HepG2 (cell line): ENCODE data around the gene NEU1. TPM values are rescaled to one million over a fixed set of nuclear protein-coding genes. Genes with fewer than 3 reads are reported as not detected.

Experiments used
- ATAC-seq: fragments of 200-7000 bp; cut with Tn5 transposase; 3 replicates; pipeline ENCODE4 v1.9.1; 2020; ENCODE audit warnings: mild to moderate bottlenecking, moderate library complexity
- BruUV-seq: library from RNA; stranded (reverse); fragments of 400-500 nt; replicated peaks from 2 replicates; lab custom pipeline; 2021; lab: Mats Ljungman, UMichigan
- CTCF ChIA-PET: fragments of 300-600 bp; formaldehyde crosslinking; extraction: SDS; loops from one replicate; lab custom pipeline; 2021; ENCODE audit warnings: low total read pairs, inconsistent platforms, low intra/inter-chr PET ratio; lab: Yijun Ruan, JAX
- POLR2A ChIA-PET: fragments of 350-600 bp; sonication (Branson Sonifier 250); formaldehyde crosslinking; loops from one replicate; lab custom pipeline; 2020; ENCODE audit warnings: antibody characterized with exemption, inconsistent platforms; lab: Yijun Ruan, JAX
- DNase-seq: peaks from one replicate; pipeline ENCODE4 v3.0.0-alpha.2; 2015; ENCODE audit warnings: low spot score
- FAIRE-seq: peaks from 3 replicates; lab custom pipeline; 2011; peaks lifted over from hg19 to GRCh38; lab: Jason Lieb, UNC
- H2AFZ ChIP-seq: one replicate; pipeline ENCODE4 v1.6.1; 2011; ENCODE audit warnings: low read length, inconsistent platforms
- H3K27ac ChIP-seq: fragments of 300-600 bp; 3 replicates; pipeline ENCODE4 v1.8.0; 2011; ENCODE audit warnings: mixed run types, mild to moderate bottlenecking, mixed read lengths, low read length, inconsistent platforms; ENCODE audit not compliant: insufficient read depth; ENCODE audit errors: extremely low read length
- H3K27me3 ChIP-seq, 2 experiments: fragments of 200-600 bp in 1 of 2; 2 replicates in 1 of 2; 3 replicates in 1 of 2; pipeline versions ENCODE4 v1.6.0 to v1.8.0; 2011; ENCODE audit warnings: low read length in 2 of 2, mild to moderate bottlenecking in 2 of 2, moderate library complexity in 2 of 2, inconsistent platforms in 1 of 2; ENCODE audit not compliant: insufficient read depth in 2 of 2, control insufficient read depth in 1 of 2
- H3K36me3 ChIP-seq, 2 experiments: fragments of 200-600 bp in 1 of 2; replicated peaks in 1 of 2; 2 replicates in 1 of 2; 3 replicates in 1 of 2; pipeline versions ENCODE4 v1.5.1 to v1.8.0; 2011; ENCODE audit warnings: low read length in 2 of 2, inconsistent platforms in 1 of 2; ENCODE audit not compliant: insufficient read depth in 2 of 2, control insufficient read depth in 1 of 2
- H3K4me1 ChIP-seq: 2 replicates; pipeline ENCODE4 v1.5.1; 2012; ENCODE audit warnings: low read length, inconsistent platforms; ENCODE audit not compliant: insufficient read depth
- H3K4me2 ChIP-seq: 2 replicates; pipeline ENCODE4 v1.6.0; 2011; ENCODE audit warnings: low read depth, low read length, inconsistent platforms
- H3K4me3 ChIP-seq, 3 experiments: fragments of 200-600 bp in 1 of 3; sonication (generic), shearing (Covaris generic) in 1 of 3; replicated peaks in 1 of 3; 2 replicates each; pipeline ENCODE4 v1.5.1; 2011 to 2016; ENCODE audit warnings: low read length in 3 of 3, inconsistent platforms in 2 of 3, low read depth in 2 of 3, mild to moderate bottlenecking in 2 of 3, control low read depth in 1 of 3, mixed read lengths in 1 of 3; ENCODE audit not compliant: insufficient read depth in 1 of 3
- H3K79me2 ChIP-seq: one replicate; pipeline ENCODE4 v1.6.1; 2011; ENCODE audit warnings: low read length, inconsistent platforms; ENCODE audit not compliant: insufficient read depth
- H3K9ac ChIP-seq: 2 replicates; pipeline ENCODE4 v1.6.0; 2011; ENCODE audit warnings: mild to moderate bottlenecking, low read depth, low read length, inconsistent platforms; ENCODE audit not compliant: insufficient read depth
- H3K9me3 ChIP-seq: 2 replicates; pipeline ENCODE4 v1.5.1; 2012; ENCODE audit warnings: mild to moderate bottlenecking, low read length
- H4K20me1 ChIP-seq: 2 replicates; pipeline ENCODE4 v1.6.0; 2011; ENCODE audit warnings: inconsistent platforms, mild to moderate bottlenecking, low read length, moderate library complexity; ENCODE audit not compliant: insufficient read depth
- MLLT10 ChIP-seq: sonication (generic); formaldehyde crosslinking; IDR thresholded peaks from 2 replicates; pipeline ENCODE4 v1.4.0; 2020; ENCODE audit warnings: missing genetic modification reagents
- MXD4 ChIP-seq: IDR thresholded peaks from 2 replicates; pipeline ENCODE4 v1.6.1; 2016; ENCODE audit warnings: mild to moderate bottlenecking, missing biosample characterization, missing genetic modification reagents
- REPIN1 ChIP-seq: sonication (generic); formaldehyde crosslinking; IDR thresholded peaks from 2 replicates; pipeline ENCODE4 v1.8.0; 2022; ENCODE audit warnings: missing genetic modification reagents, low read depth, mild to moderate bottlenecking, borderline replicate concordance
- RXRB ChIP-seq: IDR thresholded peaks from 2 replicates; pipeline ENCODE4 v1.6.1; 2016; ENCODE audit warnings: borderline replicate concordance, missing genetic modification reagents, missing compliant biosample characterization
- STAG1 ChIP-seq: sonication (generic); formaldehyde crosslinking; IDR thresholded peaks from 2 replicates; pipeline ENCODE4 v1.4.0; 2020; ENCODE audit warnings: missing genetic modification reagents
- TP53 ChIP-seq: sonication (generic); formaldehyde crosslinking; conservative IDR thresholded peaks from 2 replicates; pipeline ENCODE4 v1.4.0; 2020; ENCODE audit warnings: missing genetic modification reagents
- ZNF230 ChIP-seq: sonication (generic); formaldehyde crosslinking; IDR thresholded peaks from 2 replicates; pipeline ENCODE4 v1.4.0; 2020; ENCODE audit warnings: mild to moderate bottlenecking, missing genetic modification reagents
- ZNF367 ChIP-seq: sonication (generic); formaldehyde crosslinking; IDR thresholded peaks from 2 replicates; pipeline ENCODE4 v1.4.0; 2020; ENCODE audit warnings: missing genetic modification reagents, borderline replicate concordance
- ZNF383 ChIP-seq: sonication (generic); formaldehyde crosslinking; IDR thresholded peaks from 2 replicates; pipeline ENCODE4 v1.4.0; 2020; ENCODE audit warnings: missing genetic modification reagents, mild to moderate bottlenecking, borderline replicate concordance
- ZNF629 ChIP-seq: sonication (generic); formaldehyde crosslinking; conservative IDR thresholded peaks from 2 replicates; pipeline ENCODE4 v1.5.0; 2020; ENCODE audit warnings: missing genetic modification reagents
- WGBS: methylation state at CpG from one replicate; pipeline ENCODE4 v1.1.6; 2017; ENCODE audit warnings: low lambda C conversion rate; 5-methylcytosine and 5-hydroxymethylcytosine counted together
- in situ Hi-C: cut with HindIII; loops from 2 replicates; pipeline ENCODE4 v1.10.0; 2017; ENCODE audit warnings: low pct_unique_long_range_greater_than_20kb; ENCODE audit not compliant: extremely low pct_ligation_motif_present
- intact Hi-C: fragments of 100-400 bp; cut with micrococcal nuclease; formaldehyde crosslinking; loops from one replicate; pipeline ENCODE4 v1.10.0; 2022; ENCODE audit not compliant: unreplicated experiment
- polyA plus RNA-seq, 8 experiments: library from polyadenylated mRNA; depleted of rRNA in 3 of 8; stranded (reverse) in 7 of 8; unstranded in 1 of 8; fragments of >200 nt; fragmentation: Illumina TruSeq in 4 of 8; extraction: Trizol in 4 of 8; gene quantifications; 2 replicates each; pipeline versions ENCODE4 v1.2.1 to v1.2.3, GENCODE V29; 2011 to 2016; ENCODE audit warnings: low read depth in 4 of 8, missing spikeins in 1 of 8, mixed read lengths in 1 of 8; ENCODE audit not compliant: insufficient read depth in 1 of 8
- total RNA-seq, 5 experiments: library from RNA; depleted of rRNA; stranded (reverse); fragments of >200 nt; fragmentation: Illumina TruSeq; extraction: Trizol; gene quantifications; 2 replicates each; pipeline ENCODE4 v1.2.3, GENCODE V29; 2016; ENCODE audit warnings: low read depth in 1 of 5
- TF ChIP-seq, protein P1 (sequence below): sonication (generic); formaldehyde crosslinking; IDR thresholded peaks from 2 replicates; pipeline ENCODE4 v1.4.0; 2020; ENCODE audit warnings: missing genetic modification reagents
- TF ChIP-seq, protein P2 (sequence below): sonication (generic); formaldehyde crosslinking; conservative IDR thresholded peaks from 2 replicates; pipeline ENCODE4 v1.8.1; 2023; ENCODE audit warnings: missing genetic modification reagents
- TF ChIP-seq, protein P3 (sequence below): sonication (generic); formaldehyde crosslinking; conservative IDR thresholded peaks from 2 replicates; pipeline ENCODE4 v1.5.0; 2020; ENCODE audit warnings: missing genetic modification reagents
- TF ChIP-seq, protein P4 (sequence below): sonication (generic); formaldehyde crosslinking; IDR thresholded peaks from 2 replicates; pipeline ENCODE4 v1.5.0; 2020; ENCODE audit warnings: mild to moderate bottlenecking, missing genetic modification reagents, moderate library complexity
- TF ChIP-seq, protein P5 (sequence below): sonication (generic); formaldehyde crosslinking; IDR thresholded peaks from 2 replicates; pipeline ENCODE4 v1.5.1; 2020; ENCODE audit warnings: mild to moderate bottlenecking, missing genetic modification reagents, moderate library complexity

The NEU1 gene
- total and polyA plus RNA-seq, 2 of the 13 experiments (the other 11 are each of a cell fraction or from before 2014, with no cell fraction given): 215 to 297 TPM

DNA sequence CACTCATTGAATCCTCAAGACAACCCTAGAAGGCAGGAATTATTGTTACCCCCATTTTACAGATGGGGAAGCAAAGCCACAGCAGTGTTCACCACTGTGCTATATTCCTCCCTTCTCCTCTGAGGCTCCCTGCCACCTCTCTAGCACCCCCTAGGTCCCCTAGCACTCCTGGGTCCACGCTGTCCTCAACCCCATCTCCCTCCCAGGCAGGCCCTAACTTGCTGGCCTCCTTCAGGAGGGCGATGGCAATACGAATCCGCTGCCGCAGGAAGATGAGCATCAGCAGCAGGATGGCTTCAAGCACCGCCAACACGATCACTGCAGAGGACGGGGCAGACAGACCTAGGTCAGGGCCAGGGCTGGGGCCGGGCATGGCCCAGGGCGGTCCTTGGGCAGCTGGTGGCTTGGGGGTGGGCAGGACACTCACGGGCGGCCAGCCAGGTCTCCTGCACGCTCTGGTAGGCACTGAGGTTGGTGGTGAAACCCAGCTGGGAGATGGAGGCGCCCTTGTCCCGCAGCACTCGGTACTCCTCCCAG, 7.8 kb upstream of the NEU1 start:
- H2AFZ ChIP-seq: no peak overlapping the region
- no peaks in the 10 kb centered on the region for H3K9me3 ChIP-seq
- no peak overlapping the region for H3K9ac ChIP-seq
- no peaks in the 10 kb centered on the region for H4K20me1 ChIP-seq
- ChIA-PET POLR2A (interaction anchor here (2.4 kb wide), 1 partner anchor 8 kb away, joined by 13 read pairs; the partner anchor contains the start of gene NEU1), CTCF (no interaction called here)
- intact Hi-C loops (no loop called here), in situ Hi-C loops (no loop called here)
- no TSS peak for BruUV-seq
- peak overlapping the region; percentile 51 for H3K4me2 ChIP-seq
- peaks cover 61% of the 10 kb centered on the region for H3K4me1 ChIP-seq
- no peaks in the 10 kb centered on the region for H3K27me3 ChIP-seq
- FAIRE-seq (no peak), DNase-seq (no peak), ATAC-seq (peak; percentile 35)
- H3K4me3 ChIP-seq: peak overlapping the region in 1 of 3 experiments; percentile 18; a peak in 1 of 6 replicates
- WGBS: 70% methylated on average over 15 of the region's 16 CpGs
- no peaks in the 10 kb centered on the region for H3K36me3 ChIP-seq
- H3K27ac ChIP-seq: no peak overlapping the region
- H3K79me2 ChIP-seq: no peaks in the 10 kb centered on the region
- no peak for TF ChIP-seq RXRB (CRISPR knock-in tag)
- TF ChIP-seq, protein P1, sequence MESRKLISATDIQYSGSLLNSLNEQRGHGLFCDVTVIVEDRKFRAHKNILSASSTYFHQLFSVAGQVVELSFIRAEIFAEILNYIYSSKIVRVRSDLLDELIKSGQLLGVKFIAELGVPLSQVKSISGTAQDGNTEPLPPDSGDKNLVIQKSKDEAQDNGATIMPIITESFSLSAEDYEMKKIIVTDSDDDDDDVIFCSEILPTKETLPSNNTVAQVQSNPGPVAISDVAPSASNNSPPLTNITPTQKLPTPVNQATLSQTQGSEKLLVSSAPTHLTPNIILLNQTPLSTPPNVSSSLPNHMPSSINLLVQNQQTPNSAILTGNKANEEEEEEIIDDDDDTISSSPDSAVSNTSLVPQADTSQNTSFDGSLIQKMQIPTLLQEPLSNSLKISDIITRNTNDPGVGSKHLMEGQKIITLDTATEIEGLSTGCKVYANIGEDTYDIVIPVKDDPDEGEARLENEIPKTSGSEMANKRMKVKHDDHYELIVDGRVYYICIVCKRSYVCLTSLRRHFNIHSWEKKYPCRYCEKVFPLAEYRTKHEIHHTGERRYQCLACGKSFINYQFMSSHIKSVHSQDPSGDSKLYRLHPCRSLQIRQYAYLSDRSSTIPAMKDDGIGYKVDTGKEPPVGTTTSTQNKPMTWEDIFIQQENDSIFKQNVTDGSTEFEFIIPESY (CRISPR knock-in tag): peak; percentile 57; the same call in 1 of the 2 replicates
- TF ChIP-seq, protein P2, sequence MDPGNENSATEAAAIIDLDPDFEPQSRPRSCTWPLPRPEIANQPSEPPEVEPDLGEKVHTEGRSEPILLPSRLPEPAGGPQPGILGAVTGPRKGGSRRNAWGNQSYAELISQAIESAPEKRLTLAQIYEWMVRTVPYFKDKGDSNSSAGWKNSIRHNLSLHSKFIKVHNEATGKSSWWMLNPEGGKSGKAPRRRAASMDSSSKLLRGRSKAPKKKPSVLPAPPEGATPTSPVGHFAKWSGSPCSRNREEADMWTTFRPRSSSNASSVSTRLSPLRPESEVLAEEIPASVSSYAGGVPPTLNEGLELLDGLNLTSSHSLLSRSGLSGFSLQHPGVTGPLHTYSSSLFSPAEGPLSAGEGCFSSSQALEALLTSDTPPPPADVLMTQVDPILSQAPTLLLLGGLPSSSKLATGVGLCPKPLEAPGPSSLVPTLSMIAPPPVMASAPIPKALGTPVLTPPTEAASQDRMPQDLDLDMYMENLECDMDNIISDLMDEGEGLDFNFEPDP (CRISPR knock-in tag): 0 out of 2 replicates have a peak, but pooled peaks have one; percentile 8
- TF ChIP-seq, protein P3, sequence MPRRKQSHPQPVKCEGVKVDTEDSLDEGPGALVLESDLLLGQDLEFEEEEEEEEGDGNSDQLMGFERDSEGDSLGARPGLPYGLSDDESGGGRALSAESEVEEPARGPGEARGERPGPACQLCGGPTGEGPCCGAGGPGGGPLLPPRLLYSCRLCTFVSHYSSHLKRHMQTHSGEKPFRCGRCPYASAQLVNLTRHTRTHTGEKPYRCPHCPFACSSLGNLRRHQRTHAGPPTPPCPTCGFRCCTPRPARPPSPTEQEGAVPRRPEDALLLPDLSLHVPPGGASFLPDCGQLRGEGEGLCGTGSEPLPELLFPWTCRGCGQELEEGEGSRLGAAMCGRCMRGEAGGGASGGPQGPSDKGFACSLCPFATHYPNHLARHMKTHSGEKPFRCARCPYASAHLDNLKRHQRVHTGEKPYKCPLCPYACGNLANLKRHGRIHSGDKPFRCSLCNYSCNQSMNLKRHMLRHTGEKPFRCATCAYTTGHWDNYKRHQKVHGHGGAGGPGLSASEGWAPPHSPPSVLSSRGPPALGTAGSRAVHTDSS (CRISPR knock-in tag): no peak
- TF ChIP-seq ZNF629 (CRISPR knock-in tag): peak; percentile 95
- TF ChIP-seq, protein P4, sequence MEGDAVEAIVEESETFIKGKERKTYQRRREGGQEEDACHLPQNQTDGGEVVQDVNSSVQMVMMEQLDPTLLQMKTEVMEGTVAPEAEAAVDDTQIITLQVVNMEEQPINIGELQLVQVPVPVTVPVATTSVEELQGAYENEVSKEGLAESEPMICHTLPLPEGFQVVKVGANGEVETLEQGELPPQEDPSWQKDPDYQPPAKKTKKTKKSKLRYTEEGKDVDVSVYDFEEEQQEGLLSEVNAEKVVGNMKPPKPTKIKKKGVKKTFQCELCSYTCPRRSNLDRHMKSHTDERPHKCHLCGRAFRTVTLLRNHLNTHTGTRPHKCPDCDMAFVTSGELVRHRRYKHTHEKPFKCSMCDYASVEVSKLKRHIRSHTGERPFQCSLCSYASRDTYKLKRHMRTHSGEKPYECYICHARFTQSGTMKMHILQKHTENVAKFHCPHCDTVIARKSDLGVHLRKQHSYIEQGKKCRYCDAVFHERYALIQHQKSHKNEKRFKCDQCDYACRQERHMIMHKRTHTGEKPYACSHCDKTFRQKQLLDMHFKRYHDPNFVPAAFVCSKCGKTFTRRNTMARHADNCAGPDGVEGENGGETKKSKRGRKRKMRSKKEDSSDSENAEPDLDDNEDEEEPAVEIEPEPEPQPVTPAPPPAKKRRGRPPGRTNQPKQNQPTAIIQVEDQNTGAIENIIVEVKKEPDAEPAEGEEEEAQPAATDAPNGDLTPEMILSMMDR (CRISPR knock-in tag): peak; percentile 63
- TF ChIP-seq TP53 (CRISPR knock-in tag): no peak
- TF ChIP-seq MXD4: no peak
- 0 out of 2 replicates have a peak, but pooled peaks have one; percentile 41 for TF ChIP-seq ZNF383 (CRISPR knock-in tag)
- TF ChIP-seq ZNF367 (CRISPR knock-in tag): no peak
- TF ChIP-seq, protein P5, sequence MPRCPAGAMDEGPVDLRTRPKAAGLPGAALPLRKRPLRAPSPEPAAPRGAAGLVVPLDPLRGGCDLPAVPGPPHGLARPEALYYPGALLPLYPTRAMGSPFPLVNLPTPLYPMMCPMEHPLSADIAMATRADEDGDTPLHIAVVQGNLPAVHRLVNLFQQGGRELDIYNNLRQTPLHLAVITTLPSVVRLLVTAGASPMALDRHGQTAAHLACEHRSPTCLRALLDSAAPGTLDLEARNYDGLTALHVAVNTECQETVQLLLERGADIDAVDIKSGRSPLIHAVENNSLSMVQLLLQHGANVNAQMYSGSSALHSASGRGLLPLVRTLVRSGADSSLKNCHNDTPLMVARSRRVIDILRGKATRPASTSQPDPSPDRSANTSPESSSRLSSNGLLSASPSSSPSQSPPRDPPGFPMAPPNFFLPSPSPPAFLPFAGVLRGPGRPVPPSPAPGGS: no peak
- TF ChIP-seq STAG1: 0 out of 2 replicates have a peak, but pooled peaks have one; percentile 40
- TF ChIP-seq REPIN1 (CRISPR knock-in tag): no peak
- TF ChIP-seq ZNF230 (CRISPR knock-in tag): 0 out of 2 replicates have a peak, but pooled peaks have one; percentile 46
- TF ChIP-seq MLLT10: no peak
